CD4-positive, alpha-beta T cell treated with Interferon alpha-2 for 1 hour (primary cell): ENCODE data around the gene TSPAN14.

Experiments
- DNase-seq, 2 donors: peaks; one replicate each; pipeline ENCODE4 v3.0.0-alpha.2; 2020 to 2022

TSPAN14 gene

GRCh38 chr10:80553436-80553835 is 99.3 kb downstream of the TSPAN14 start:
- no peak for DNase-seq

- DNase-seq = no peak
These were observed 99.9 kb downstream of the TSPAN14 start for GRCh38 chr10:80554050-80554449.

GRCh38 chr10:80555415-80555814 is 101.3 kb downstream of the TSPAN14 start:
- DNase-seq = no peak

GRCh38 chr10:80561950-80562349 is 107.8 kb downstream of the TSPAN14 start:
- no peak for DNase-seq

- DNase-seq = no peak
These were observed 113.2 kb downstream of the TSPAN14 start for GRCh38 chr10:80567292-80567691.

GRCh38 chr10:80569131-80569895 is 115.2 kb downstream of the TSPAN14 start:
- no peak for DNase-seq

GRCh38 chr10:80571352-80571751 is 117.2 kb downstream of the TSPAN14 start:
- DNase-seq = no peak

- DNase-seq = no peak
These were observed 125.2 kb downstream of the TSPAN14 start for GRCh38 chr10:80579181-80579763.

GRCh38 chr10:80579849-80580637 is 125.9 kb downstream of the TSPAN14 start:
- DNase-seq = no peak

- no peak for DNase-seq
These were observed 126.7 kb downstream of the TSPAN14 start for GRCh38 chr10:80580638-80581468.

- no peak for DNase-seq
These were observed 127.3 kb downstream of the TSPAN14 start for GRCh38 chr10:80581469-80581835.

- no peak for DNase-seq
These were observed 128.3 kb downstream of the TSPAN14 start for GRCh38 chr10:80582286-80582960.
